Large intestine (tissue), 3 donors: ENCODE data around the gene CLEC16A. TPM values are rescaled to one million over a fixed set of nuclear protein-coding genes. Genes with fewer than 3 reads are reported as not detected.
"Not testable (repeated sequence)": the region's sequence is repeated elsewhere in the genome, so short reads cannot be mapped to it uniquely, and the experiment has no call there.

Source experiments
- DNase-seq, 2 donors: peaks; one replicate each; pipeline versions ENCODE4 v3.0.0 to v3.0.0-alpha.2; 2013
- H3K27ac ChIP-seq: one replicate; pipeline ENCODE4 v1.5.1; 2013; ENCODE audit warnings: low read length
- H3K27me3 ChIP-seq: 2 replicates; pipeline ENCODE4 v1.6.1; 2013; ENCODE audit warnings: low read length; ENCODE audit not compliant: control insufficient read depth, insufficient read depth
- H3K36me3 ChIP-seq: 2 replicates; pipeline ENCODE4 v1.6.1; 2013; ENCODE audit warnings: low read length; ENCODE audit not compliant: control insufficient read depth, insufficient read depth
- H3K4me1 ChIP-seq: one replicate; pipeline ENCODE4 v1.6.1; 2013; ENCODE audit warnings: low read length; ENCODE audit not compliant: control insufficient read depth, insufficient read depth
- H3K4me3 ChIP-seq: one replicate; pipeline ENCODE4 v1.5.1; 2013; ENCODE audit warnings: low read length
- H3K9me3 ChIP-seq: one replicate; pipeline ENCODE4 v1.6.1; 2013; ENCODE audit warnings: mild to moderate bottlenecking, low read depth, low read length, moderate library complexity; ENCODE audit not compliant: control insufficient read depth
- WGBS: methylation state at CpG from one replicate; pipeline ENCODE4 v1.1.5; 2013; ENCODE audit warnings: low lambda C conversion rate; ENCODE audit not compliant: insufficient coverage; 5-methylcytosine and 5-hydroxymethylcytosine counted together
- polyA plus RNA-seq: library from polyadenylated mRNA; unstranded; fragments of 120-200 nt; gene quantifications from one replicate; pipeline ENCODE4 v1.2.1, GENCODE V29; 2013

Gene CLEC16A
- polyA plus RNA-seq, 1 donor: 13.2 TPM

GRCh38 chr16:10925285-10925684 is 19.1 kb upstream of the CLEC16A start:
- H3K27me3 ChIP-seq, H3K9me3 ChIP-seq, H3K4me3 ChIP-seq, H3K4me1 ChIP-seq, DNase-seq, H3K27ac ChIP-seq: not testable (repeated sequence)
- peaks cover 53% of the 10 kb centered on the region for H3K36me3 ChIP-seq
- no CpG with 5 or more reads among the region's 3 CpGs for WGBS

- Histone ChIP-seq H3K27ac (no peak overlapping the region), H3K36me3 (peaks cover 58% of the 10 kb centered on the region), H3K27me3 (no peaks in the 10 kb centered on the region), H3K4me3 (no peak overlapping the region), H3K4me1 (no peaks in the 10 kb centered on the region), H3K9me3 (no peaks in the 10 kb centered on the region)
- WGBS: no CpG with 5 or more reads among the region's 4 CpGs
- no peak for DNase-seq
Observed at GRCh38 chr16:10926094-10926493, 18.3 kb upstream of the CLEC16A start.

GRCh38 chr16:10926867-10927266 is 17.5 kb upstream of the CLEC16A start:
- Histone ChIP-seq H3K4me1 (no peaks in the 10 kb centered on the region), H3K9me3 (no peaks in the 10 kb centered on the region), H3K4me3 (no peak overlapping the region), H3K27ac (no peak overlapping the region), H3K27me3 (no peaks in the 10 kb centered on the region), H3K36me3 (peaks cover 58% of the 10 kb centered on the region)
- WGBS: 100% methylated on average over 1 of the region's 5 CpGs
- DNase-seq: no peak

- Histone ChIP-seq H3K27ac (no peak overlapping the region), H3K27me3 (no peaks in the 10 kb centered on the region), H3K4me3 (no peak overlapping the region), H3K4me1 (no peaks in the 10 kb centered on the region), H3K36me3 (peaks cover 59% of the 10 kb centered on the region), H3K9me3 (no peaks in the 10 kb centered on the region)
- 100% methylated on average over 5 of the region's 11 CpGs for WGBS
- DNase-seq: no peak
Observed at GRCh38 chr16:10927497-10928112, 16.8 kb upstream of the CLEC16A start.

- not testable (repeated sequence) for H3K9me3 ChIP-seq, H3K4me3 ChIP-seq, H3K27me3 ChIP-seq, H3K4me1 ChIP-seq, H3K27ac ChIP-seq, DNase-seq
- no CpG with 5 or more reads among the region's 12 CpGs for WGBS
- peaks cover 70% of the 10 kb centered on the region for H3K36me3 ChIP-seq
Observed at GRCh38 chr16:10929097-10929496, 15.3 kb upstream of the CLEC16A start.

GRCh38 chr16:10929853-10930754 is 14.3 kb upstream of the CLEC16A start:
- Histone ChIP-seq H3K36me3 (peaks cover 71% of the 10 kb centered on the region), H3K4me1 (no peaks in the 10 kb centered on the region), H3K27me3 (no peaks in the 10 kb centered on the region), H3K9me3 (no peaks in the 10 kb centered on the region), H3K4me3 (no peak overlapping the region), H3K27ac (no peak overlapping the region)
- 89% methylated on average over 3 of the region's 15 CpGs for WGBS
- no peak for DNase-seq

GRCh38 chr16:10930755-10931093 is 13.6 kb upstream of the CLEC16A start:
- no peaks in the 10 kb centered on the region for H3K9me3 ChIP-seq
- no peak overlapping the region for H3K27ac ChIP-seq
- H3K4me3 ChIP-seq: no peak overlapping the region
- peaks cover 66% of the 10 kb centered on the region for H3K36me3 ChIP-seq
- no peak for DNase-seq
- no peaks in the 10 kb centered on the region for H3K4me1 ChIP-seq
- H3K27me3 ChIP-seq: no peaks in the 10 kb centered on the region
- no CpG with 5 or more reads among the region's 2 CpGs for WGBS

- H3K4me1 ChIP-seq: no peaks in the 10 kb centered on the region
- H3K4me3 ChIP-seq: no peak overlapping the region
- H3K27ac ChIP-seq: no peak overlapping the region
- peaks cover 62% of the 10 kb centered on the region for H3K36me3 ChIP-seq
- H3K27me3 ChIP-seq: no peaks in the 10 kb centered on the region
- no peaks in the 10 kb centered on the region for H3K9me3 ChIP-seq
- WGBS: 47% methylated on average over 2 of the region's 7 CpGs
- no peak for DNase-seq
Observed at GRCh38 chr16:10931134-10931533, 13.2 kb upstream of the CLEC16A start.

GRCh38 chr16:10931977-10932632 is 12.3 kb upstream of the CLEC16A start:
- WGBS: no CpG with 5 or more reads among the region's 11 CpGs
- Histone ChIP-seq H3K4me1 (no peaks in the 10 kb centered on the region), H3K4me3 (no peak overlapping the region), H3K27me3 (no peaks in the 10 kb centered on the region), H3K9me3 (no peaks in the 10 kb centered on the region), H3K36me3 (peaks cover 58% of the 10 kb centered on the region), H3K27ac (no peak overlapping the region)
- DNase-seq: no peak

GRCh38 chr16:10932959-10933710 is 11.2 kb upstream of the CLEC16A start:
- WGBS: no CpG with 5 or more reads among the region's 11 CpGs

More at GRCh38 chr16:10932959-10933710, 11.2 kb upstream of the CLEC16A start:
- Histone ChIP-seq H3K4me1 (peaks cover 9% of the 10 kb centered on the region), H3K27me3 (no peaks in the 10 kb centered on the region), H3K4me3 (no peak overlapping the region), H3K9me3 (no peaks in the 10 kb centered on the region), H3K36me3 (peaks cover 54% of the 10 kb centered on the region), H3K27ac (no peak overlapping the region)
- no peak for DNase-seq
